Measurements from ENCODE around the gene GPR3.
"Not testable (repeated sequence)": the region's sequence is repeated elsewhere in the genome, so short reads cannot be mapped to it uniquely, and the experiment has no call there.

GPR3 gene

DNA sequence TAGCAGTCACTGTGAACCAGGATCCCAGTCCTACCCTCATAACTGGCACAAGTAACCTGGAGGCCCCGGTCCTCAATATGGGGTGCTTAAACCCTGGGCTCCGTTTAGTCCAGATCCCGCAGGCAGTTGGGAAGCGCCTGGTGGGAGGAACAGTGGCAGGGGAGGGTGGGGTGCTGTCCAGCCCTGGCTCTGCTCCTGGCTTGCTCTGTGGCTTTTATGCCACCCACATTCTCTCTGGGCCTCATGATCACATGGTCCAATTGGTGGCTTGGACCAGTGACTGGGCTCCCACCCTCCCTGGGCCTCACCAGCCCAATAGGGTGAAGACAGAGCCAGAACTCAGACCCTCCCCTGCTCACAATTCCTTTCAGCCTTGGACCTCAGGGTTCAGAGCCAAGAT, 12.2 kb upstream of the GPR3 start:
- no peak overlapping the region for H3K4me3 ChIP-seq (ENCODE audit: control insufficient read depth, low read depth, low read length)
- TF ChIP-seq, protein P1, sequence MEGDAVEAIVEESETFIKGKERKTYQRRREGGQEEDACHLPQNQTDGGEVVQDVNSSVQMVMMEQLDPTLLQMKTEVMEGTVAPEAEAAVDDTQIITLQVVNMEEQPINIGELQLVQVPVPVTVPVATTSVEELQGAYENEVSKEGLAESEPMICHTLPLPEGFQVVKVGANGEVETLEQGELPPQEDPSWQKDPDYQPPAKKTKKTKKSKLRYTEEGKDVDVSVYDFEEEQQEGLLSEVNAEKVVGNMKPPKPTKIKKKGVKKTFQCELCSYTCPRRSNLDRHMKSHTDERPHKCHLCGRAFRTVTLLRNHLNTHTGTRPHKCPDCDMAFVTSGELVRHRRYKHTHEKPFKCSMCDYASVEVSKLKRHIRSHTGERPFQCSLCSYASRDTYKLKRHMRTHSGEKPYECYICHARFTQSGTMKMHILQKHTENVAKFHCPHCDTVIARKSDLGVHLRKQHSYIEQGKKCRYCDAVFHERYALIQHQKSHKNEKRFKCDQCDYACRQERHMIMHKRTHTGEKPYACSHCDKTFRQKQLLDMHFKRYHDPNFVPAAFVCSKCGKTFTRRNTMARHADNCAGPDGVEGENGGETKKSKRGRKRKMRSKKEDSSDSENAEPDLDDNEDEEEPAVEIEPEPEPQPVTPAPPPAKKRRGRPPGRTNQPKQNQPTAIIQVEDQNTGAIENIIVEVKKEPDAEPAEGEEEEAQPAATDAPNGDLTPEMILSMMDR (IDR thresholded peaks at IDR 0.05; ENCODE audit: control insufficient read depth, insufficient read depth, low read depth, low read length, missing control alignments) = no peak
- DNase-seq (ENCODE audit: low read depth) = no peak

DNA sequence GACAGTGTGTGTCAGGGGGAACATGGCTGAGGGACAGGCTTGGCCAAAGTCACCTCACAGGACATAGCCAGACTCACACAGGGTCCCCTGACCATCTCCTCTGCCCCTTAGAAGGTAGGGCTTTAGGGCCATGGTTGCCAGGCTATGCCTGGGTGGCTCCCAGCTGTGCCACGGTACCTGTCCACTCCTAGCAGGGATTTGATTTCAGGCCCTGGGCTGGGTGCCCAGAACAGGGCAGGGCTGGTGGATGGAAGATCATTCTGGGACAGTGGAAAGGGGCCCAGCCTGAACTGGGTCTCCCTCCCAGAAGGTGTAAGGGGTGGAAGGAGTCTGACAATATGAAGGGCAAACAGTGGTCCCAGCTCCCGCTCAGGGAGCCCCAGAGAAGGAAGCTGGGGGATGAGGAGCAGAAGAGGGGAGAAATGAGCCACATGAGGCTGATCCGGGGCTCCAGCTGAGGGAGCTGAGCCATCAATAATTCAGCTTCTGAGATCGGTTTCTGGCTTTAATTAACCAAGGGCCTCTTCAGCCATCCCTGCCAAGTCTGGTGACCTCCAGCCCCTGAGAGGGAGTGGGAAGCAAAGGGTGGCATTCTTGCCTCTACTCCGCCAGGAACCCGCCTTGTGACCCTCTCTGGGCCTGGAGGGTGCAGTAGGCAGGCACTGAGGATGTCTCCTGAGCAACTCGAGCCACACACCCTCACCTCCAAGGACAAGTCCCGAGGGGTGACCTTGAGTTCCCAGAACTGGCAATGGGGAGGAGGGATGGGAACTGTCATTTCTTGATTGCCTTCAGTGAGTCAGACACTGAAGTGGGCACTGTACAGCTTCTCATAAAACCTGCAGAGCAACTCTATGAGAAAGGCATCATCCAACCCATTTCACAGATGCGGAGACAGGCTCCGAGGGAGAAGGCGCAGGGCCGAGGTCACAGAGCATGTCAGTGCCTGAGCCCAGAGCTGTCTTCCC, 11.4 kb upstream of the GPR3 start:
- DNase-seq (ENCODE audit: low read depth) = no peak
- TF ChIP-seq, protein P1 (IDR thresholded peaks at IDR 0.05; ENCODE audit: control insufficient read depth, insufficient read depth, low read depth, low read length, missing control alignments) = no peak

DNA sequence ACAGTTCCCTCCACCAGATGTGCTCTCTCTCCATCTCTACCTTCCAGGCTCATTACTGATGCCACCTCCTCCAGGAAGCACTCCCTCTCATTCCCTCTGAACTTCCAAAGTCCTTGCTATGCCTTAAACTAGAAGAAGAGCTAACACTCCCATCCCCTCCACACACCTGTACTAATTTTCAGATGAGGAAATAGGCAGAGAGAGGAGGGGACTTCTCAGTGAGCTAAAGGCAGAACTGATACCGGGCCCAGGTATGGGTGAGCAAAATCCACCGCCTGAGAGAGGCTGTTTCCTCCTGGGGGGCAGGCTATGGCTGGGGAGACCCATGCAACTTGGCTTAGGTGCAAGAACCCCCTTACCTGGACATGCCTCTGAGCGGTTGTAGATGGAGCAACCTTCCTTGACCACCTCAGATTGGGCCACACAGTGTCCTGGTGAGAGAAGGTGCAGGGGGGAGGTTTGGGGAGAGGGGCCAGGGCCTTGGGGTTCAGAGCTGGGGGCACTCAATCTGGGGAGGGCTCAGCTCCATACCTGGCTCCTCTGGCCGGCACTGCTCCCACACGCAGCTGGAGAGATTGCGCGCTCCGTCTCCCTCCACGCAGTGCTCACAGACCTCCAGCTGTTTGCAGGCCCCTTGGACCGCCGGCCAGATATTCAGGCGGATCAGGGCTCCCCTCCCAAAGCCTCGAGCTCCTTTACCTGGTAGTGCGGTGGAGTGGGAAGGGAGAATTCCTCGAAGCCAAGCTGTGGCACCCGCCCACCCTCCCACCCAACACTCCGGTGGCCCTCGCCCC, 10.3 kb upstream of the GPR3 start:
- no peak overlapping the region for H3K4me3 ChIP-seq (ENCODE audit: control insufficient read depth, low read depth, low read length)
- no peak for DNase-seq (ENCODE audit: low read depth)
- TF ChIP-seq, protein P1 (IDR thresholded peaks at IDR 0.05; ENCODE audit: control insufficient read depth, insufficient read depth, low read depth, low read length, missing control alignments) = no peak

More for the DNA sequence above, 11.4 kb upstream of the GPR3 start:
- H3K4me3 ChIP-seq (ENCODE audit: control insufficient read depth, low read depth, low read length) = no peak overlapping the region

DNA sequence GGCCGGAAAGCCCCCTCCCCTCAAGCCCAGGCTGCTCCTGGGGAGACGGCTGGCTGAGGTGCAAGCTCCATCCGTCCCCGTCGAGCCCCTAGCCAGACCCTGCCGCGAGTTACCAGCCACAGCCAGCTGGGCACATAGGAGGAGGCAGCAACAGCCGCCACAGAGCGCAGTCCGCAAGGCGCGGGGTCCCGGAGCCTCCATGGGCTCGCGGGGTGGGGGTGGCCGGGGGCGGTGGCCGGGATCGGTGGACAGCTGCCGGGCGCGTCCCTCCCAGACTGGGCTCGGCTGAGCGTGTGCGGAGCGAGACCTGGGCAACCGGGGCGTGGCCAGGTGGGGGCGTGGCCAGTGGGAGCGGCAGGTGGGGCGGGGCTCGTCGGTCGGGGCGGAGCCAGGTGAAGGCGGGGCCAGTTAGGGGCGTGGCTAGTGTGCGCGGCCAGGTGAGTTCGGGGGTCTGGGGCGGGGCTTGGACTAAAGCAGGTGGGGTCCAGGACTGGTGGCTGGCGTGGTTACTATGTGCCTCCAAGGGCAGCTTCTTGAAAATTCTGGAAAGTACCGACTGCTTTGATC, 9.3 kb upstream of the GPR3 start, which contains the start of gene CD164L2:
TSS of gene CD164L2 (minus strand) at position 295 of the 567 bp plus-strand sequence. CDS start at position 201, 94 bp downstream.
- TF ChIP-seq, protein P1 (IDR thresholded peaks at IDR 0.05; ENCODE audit: control insufficient read depth, insufficient read depth, low read depth, low read length, missing control alignments) = no peak
- no peak for DNase-seq (ENCODE audit: low read depth)
- H3K4me3 ChIP-seq (ENCODE audit: control insufficient read depth, low read depth, low read length) = no peak within 1 kb of the TSS

DNA sequence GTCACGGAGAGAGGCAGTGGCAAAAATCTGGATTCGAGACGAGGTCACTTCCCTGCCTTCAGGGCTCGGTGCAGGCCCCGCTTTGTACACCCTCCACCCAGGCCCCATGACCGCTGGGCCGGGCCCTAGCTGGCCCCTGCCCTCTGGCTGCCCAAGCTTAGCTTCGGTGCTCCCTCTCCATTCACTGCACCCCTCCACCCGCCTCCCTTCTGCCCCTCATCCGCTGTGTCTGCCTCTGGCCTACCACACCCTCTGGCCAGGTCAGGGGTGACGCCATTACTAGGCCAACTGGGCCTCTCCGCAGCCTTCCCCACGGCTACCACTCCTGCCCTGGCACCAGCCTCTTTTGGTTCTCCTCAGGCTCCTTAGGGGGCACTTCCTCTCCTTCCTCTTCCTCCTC, 8.8 kb upstream of the GPR3 start:
- H3K4me3 ChIP-seq (ENCODE audit: control insufficient read depth, low read depth, low read length) = no peak overlapping the region
- no peak for DNase-seq (ENCODE audit: low read depth)
- TF ChIP-seq, protein P1 (IDR thresholded peaks at IDR 0.05; ENCODE audit: control insufficient read depth, insufficient read depth, low read depth, low read length, missing control alignments) = no peak

DNA sequence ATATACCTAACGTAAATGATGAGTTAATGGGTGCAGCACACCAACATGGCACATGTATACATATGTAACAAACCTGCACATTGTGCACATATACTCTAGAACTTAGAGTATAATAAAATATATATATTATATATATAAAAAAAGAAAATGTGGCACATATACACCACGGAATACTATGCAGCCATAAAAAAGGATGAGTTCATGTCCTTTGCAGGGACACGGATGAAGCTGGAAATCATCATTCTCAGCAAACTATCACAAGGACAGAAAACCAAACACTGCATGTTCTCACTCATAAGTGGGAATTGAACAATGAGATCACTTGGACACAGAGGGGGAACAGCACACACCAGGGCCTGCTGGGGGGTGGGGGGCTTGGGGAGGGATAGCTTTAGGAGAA, 7.6 kb upstream of the GPR3 start:
- H3K4me3 ChIP-seq (ENCODE audit: control insufficient read depth, low read depth, low read length); DNase-seq (ENCODE audit: low read depth): not testable (repeated sequence)
